NB4 (cell line): ENCODE data around the gene PLA2G3.

Experiments used
- DNase-seq: peaks from one replicate; pipeline ENCODE4 v3.0.0; 2010; ENCODE audit warnings: low read depth
- H3K4me3 ChIP-seq: one replicate; pipeline ENCODE4 v1.5.1; 2011; ENCODE audit warnings: mild to moderate bottlenecking, low read depth, low read length, moderate library complexity
- MYC ChIP-seq: IDR thresholded peaks from 2 replicates; pipeline ENCODE4 v1.6.1; 2011; ENCODE audit warnings: low read depth, low read length
- POLR2A ChIP-seq: IDR thresholded peaks from 2 replicates; pipeline ENCODE4 v1.6.1; 2011; ENCODE audit warnings: mild to moderate bottlenecking; ENCODE audit not compliant: insufficient read length; ENCODE audit errors: extremely low read depth
- TF ChIP-seq, protein P1 (sequence below): IDR thresholded peaks from one replicate; pipeline ENCODE4 v1.5.1; 2012; ENCODE audit warnings: low read depth, low read length
- TF ChIP-seq, protein P2 (sequence below): IDR thresholded peaks from 2 replicates; pipeline ENCODE4 v1.6.1; 2011; ENCODE audit warnings: low read depth, low read length

The PLA2G3 gene

DNA sequence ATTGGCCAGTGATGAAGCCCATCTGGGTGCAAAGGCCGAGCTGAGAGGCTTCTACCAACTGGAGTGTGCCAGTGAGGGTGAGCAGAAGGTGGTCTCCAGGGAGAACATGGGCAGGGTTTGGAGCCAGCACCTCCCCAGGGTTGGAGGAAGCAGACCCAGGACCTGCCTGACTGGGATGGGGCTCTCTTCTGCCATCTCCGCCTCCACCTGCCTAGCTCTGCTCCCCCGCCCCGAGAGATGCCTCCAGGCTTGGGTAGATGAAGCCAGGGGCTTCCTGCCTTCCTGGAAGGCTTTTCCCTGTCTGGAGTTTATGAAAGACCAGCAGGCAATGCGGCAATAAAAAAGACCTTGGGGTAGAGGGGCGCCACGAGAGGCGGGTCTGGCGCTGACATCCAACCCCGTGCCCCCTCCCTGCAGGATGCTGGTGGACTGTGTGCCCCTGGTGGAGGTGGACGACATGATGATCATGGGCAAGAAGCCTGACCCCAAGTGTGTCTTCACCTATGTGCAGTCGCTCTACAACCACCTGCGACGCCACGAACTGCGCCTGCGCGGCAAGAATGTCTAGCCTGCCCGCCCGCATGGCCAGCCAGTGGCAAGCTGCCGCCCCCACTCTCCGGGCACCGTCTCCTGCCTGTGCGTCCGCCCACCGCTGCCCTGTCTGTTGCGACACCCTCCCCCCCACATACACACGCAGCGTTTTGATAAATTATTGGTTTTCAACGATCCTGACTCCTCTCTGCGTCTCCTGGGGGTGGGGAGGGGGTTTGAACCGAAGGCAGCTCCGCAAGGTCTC lies 36.2 kb downstream of the PLA2G3 start:
- no peak for TF ChIP-seq POLR2A
- TF ChIP-seq, protein P1, sequence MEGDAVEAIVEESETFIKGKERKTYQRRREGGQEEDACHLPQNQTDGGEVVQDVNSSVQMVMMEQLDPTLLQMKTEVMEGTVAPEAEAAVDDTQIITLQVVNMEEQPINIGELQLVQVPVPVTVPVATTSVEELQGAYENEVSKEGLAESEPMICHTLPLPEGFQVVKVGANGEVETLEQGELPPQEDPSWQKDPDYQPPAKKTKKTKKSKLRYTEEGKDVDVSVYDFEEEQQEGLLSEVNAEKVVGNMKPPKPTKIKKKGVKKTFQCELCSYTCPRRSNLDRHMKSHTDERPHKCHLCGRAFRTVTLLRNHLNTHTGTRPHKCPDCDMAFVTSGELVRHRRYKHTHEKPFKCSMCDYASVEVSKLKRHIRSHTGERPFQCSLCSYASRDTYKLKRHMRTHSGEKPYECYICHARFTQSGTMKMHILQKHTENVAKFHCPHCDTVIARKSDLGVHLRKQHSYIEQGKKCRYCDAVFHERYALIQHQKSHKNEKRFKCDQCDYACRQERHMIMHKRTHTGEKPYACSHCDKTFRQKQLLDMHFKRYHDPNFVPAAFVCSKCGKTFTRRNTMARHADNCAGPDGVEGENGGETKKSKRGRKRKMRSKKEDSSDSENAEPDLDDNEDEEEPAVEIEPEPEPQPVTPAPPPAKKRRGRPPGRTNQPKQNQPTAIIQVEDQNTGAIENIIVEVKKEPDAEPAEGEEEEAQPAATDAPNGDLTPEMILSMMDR: no peak
- TF ChIP-seq, protein P2, sequence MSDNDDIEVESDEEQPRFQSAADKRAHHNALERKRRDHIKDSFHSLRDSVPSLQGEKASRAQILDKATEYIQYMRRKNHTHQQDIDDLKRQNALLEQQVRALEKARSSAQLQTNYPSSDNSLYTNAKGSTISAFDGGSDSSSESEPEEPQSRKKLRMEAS: no peak
- TF ChIP-seq MYC: no peak
- no peak for DNase-seq
- H3K4me3 ChIP-seq: no peak overlapping the region

DNA sequence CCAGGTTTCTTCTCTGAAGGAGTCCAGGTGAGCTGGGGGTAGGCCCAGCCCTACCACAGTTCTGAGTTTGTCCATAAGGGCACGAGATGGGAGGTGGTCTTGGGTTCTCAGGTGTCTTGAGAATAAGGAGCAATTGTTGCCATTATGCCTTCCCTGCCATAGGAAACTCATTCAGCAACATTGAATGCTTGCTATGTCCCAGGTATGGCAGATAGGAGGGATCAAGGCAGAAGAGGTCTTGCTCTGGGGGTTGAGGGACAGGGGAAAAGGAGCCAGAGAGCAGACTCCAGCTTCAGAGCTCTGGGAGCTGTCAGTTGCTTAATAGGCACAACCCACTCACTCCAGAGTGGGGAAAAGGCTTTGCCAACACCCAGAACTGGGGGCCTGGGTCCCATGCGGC lies 37.2 kb downstream of the PLA2G3 start:
- no peak for DNase-seq
- no peak overlapping the region for H3K4me3 ChIP-seq
- TF ChIP-seq, protein P1: no peak
- TF ChIP-seq MYC (no peak), POLR2A (no peak)
- TF ChIP-seq, protein P2: no peak

DNA sequence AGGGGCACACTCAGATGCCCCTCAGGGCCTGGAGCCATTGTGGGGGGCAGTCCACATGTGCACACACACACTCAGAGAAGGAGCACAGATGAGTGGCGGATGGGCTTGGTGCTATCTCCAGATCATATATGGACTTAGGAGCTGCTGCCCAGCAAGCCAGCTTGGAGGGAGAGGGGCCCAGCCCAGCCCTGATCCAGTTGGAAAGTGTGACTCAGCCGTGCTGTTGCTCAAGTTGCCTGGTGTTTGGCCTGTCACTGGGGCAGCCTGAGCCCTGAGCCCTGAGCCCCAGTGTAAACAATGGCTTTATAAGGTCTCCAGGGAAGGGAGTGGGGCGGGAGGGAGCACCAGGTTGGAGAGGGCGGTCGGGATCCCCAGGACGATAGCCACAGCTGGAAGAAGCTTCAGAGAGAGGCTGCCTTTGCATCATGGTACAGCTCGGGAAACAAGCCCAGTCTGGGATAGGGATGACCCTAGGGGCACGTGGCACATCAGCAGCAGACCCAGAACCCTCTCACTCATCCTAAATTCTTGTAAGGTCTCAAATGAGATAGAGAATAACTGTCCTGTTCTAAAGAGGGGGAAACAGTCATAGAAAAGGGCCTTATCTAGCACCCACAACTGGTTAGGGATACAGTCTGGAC lies 37.7 kb downstream of the PLA2G3 start:
- peak; percentile 66 for DNase-seq
- TF ChIP-seq, protein P1: no peak
- TF ChIP-seq, protein P2: no peak
- TF ChIP-seq MYC: no peak
- no peak for TF ChIP-seq POLR2A
- H3K4me3 ChIP-seq: no peak overlapping the region

DNA sequence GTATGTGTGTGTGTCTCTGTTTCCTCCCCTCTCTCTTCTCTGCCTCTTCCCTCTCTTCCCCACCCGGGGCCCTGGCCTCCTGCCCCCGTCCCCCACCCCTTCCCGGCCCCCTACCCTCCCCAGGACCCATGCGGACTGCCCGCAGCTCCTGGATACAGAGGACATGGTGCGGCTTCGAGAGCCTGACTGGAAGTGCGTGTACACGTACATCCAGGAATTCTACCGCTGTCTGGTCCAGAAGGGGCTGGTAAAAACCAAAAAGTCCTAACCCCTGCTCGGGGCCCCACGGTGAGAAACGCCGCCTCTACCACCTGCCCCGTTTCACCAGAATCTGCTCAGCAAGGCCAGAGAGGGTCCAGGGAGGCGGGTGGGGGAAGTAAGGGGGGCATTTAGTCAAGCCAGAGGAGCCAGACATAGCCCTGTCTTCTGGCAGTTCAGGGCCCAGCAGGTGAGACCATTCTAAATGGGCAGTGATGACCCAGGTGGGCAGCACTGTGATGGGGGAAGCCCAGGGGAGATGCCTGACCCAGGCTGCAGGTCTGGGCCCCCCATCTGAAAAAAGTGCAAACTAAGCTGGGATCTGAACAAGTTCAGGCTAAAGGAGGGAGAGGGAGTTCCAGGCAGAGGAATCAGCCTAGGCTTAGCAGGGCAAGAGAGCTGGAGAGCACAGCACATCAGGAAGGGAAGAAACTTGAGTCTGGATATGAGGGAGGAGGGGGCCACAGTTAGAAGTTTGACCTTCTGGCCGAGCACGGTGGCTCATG lies 39.4 kb downstream of the PLA2G3 start:
- no peak for DNase-seq
- H3K4me3 ChIP-seq: no peak overlapping the region
- TF ChIP-seq POLR2A: no peak
- TF ChIP-seq, protein P1: no peak
- TF ChIP-seq MYC: no peak
- TF ChIP-seq, protein P2: no peak

DNA sequence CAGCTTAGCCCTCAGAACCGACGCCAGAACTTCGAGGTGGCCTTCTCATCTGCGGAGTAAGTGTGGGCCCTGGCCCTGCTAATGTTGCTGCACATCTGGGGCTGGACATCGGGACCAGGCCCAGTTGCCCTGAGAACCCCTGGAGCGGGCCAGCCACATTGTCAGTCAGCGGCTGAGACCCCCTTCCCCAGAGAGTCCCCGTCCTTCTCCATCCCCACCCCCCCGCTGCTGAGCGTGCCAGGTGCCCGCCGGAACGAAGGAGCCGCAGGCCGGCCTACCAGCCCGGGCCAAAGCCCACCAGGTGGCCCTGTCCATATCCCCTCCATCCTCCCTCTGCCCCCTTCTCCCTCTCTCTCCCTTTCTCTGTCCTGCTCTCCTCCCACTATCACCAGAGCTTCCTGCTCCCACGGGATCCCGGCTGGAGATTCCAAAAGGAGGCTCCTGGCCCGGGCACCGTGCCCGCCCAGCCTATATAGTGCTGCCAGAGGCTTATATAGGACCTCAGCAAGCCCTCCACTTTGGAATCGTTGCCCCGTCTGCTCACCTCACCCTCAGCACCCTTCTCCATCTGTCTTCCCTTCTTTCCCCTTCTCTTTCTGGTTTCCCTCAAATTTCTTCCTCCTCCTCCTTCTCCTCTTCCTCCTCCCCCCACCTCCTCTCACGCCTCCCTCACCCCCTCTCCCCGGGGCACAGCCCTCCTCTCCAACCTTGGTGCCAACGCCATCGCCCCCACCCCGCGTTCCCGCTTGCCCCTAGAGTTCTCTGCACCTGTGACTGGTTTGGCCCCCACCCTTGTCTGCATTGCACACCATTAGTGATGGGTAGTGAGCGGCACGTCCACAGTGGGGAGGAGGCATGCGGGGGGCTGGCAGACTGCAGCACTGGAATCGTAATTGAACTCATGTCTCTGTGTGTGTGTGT lies 40.2 kb downstream of the PLA2G3 start:
- H3K4me3 ChIP-seq: no peak overlapping the region
- DNase-seq: no peak
- TF ChIP-seq, protein P2: no peak
- TF ChIP-seq MYC (no peak), POLR2A (no peak)
- TF ChIP-seq, protein P1: no peak
